Head of caudate nucleus (tissue), 42 donors: ENCODE results near the gene NUP50.

ENCODE experiments used
- DNase-seq, 42 donors: peaks; one replicate each; pipeline versions ENCODE4 v3.0.0 to v3.0.0-alpha.2; 2020 to 2021; ENCODE audit warnings: mixed read lengths in 7 of 42
- intact Hi-C: fragments of 100-400 bp; cut with DNase I; formaldehyde crosslinking; loops from one replicate; pipeline ENCODE4 v1.15.0; 2022

The NUP50 gene, protein sequence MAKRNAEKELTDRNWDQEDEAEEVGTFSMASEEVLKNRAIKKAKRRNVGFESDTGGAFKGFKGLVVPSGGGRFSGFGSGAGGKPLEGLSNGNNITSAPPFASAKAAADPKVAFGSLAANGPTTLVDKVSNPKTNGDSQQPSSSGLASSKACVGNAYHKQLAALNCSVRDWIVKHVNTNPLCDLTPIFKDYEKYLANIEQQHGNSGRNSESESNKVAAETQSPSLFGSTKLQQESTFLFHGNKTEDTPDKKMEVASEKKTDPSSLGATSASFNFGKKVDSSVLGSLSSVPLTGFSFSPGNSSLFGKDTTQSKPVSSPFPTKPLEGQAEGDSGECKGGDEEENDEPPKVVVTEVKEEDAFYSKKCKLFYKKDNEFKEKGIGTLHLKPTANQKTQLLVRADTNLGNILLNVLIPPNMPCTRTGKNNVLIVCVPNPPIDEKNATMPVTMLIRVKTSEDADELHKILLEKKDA

GRCh38 chr22:45163451-45164269 is at the start of gene NUP50:
TSS of gene NUP50 (plus strand) at chr22:45163925. CDS start at chr22:45168178, 4,253 bp downstream.
- intact Hi-C loops: no loop called here

GRCh38 chr22:45120440-45120839 is 43.3 kb upstream of the NUP50 start:
- DNase-seq: no peak
- intact Hi-C loops: no loop called here

More at GRCh38 chr22:45163451-45164269, at the start of gene NUP50:
- DNase-seq: peak; percentile 73 to 97 (median 92)

- no peak for DNase-seq
- intact Hi-C loops: no loop called here
Observed at GRCh38 chr22:45120931-45121330, 42.8 kb upstream of the NUP50 start.

GRCh38 chr22:45124176-45124847 is 39.4 kb upstream of the NUP50 start:
- intact Hi-C loops: no loop called here
- no peak for DNase-seq

GRCh38 chr22:45125188-45125587 is 38.5 kb upstream of the NUP50 start:
- peak in 1 of 42 donors; percentile 4 for DNase-seq
- intact Hi-C loops: no loop called here

DNA sequence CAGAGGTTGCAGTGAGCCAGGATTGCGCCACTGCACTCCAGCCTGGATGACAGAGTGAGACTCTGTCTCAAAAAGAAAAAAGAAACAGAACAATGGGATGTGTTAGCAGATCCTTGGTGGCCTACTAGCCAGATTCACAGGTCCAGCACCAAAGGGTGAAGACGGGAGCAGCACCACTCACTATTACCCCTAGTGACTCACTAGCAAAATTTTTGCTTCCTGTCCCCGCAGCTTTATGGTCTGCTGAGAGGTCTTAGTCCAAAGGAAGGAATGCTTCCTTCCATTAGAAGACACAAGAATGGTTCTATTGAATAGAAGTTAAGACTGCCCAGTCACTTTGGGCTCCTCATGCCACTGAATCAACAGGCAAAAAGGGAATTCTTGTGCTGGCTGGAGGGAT is 35.9 kb upstream of the NUP50 start:
- DNase-seq: no peak
- intact Hi-C loops: no loop called here

DNA sequence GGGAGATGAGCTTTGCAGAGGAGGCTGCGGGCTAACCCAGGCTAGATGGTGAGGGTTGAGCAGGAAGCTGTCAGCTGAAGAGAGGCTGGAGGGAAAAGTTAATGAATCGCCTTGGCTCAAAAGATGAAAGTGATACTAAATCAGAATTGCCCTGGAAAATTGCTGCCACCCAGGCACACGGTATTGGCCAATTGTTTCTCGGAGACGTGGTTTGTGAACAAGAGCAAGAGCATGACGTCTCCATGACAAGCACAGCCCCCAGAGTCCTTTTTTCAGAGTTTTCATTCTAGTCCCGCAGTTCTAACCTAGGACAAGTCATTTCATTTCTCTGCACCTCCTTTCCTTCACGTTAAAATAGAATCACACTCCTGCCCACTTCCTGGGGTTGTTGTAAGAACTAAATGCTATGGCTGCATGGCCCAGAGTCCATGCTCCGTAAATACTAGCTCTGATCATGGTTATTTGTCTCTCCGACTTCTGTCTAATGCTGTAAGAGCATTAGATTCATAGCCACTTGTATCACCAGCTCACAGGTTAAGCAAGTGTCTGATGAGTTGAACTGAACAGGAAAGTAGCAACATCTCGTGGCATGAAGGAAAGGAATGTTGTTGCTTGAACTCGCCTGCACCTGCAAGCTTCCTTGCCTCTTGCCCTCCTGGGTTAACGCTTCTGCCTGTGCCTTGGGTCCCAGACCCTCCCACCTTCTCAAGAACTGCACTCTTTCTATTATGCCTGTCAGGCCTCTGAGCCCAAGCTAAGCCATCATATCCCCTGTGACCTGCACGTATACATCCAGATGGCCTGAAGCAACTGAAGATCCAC is 33.8 kb upstream of the NUP50 start:
- peak in 1 of 42 donors; percentile 6 for DNase-seq
- intact Hi-C loops: no loop called here

- intact Hi-C loops: no loop called here
- DNase-seq: no peak
Observed at GRCh38 chr22:45130891-45131290, 32.8 kb upstream of the NUP50 start.

DNA sequence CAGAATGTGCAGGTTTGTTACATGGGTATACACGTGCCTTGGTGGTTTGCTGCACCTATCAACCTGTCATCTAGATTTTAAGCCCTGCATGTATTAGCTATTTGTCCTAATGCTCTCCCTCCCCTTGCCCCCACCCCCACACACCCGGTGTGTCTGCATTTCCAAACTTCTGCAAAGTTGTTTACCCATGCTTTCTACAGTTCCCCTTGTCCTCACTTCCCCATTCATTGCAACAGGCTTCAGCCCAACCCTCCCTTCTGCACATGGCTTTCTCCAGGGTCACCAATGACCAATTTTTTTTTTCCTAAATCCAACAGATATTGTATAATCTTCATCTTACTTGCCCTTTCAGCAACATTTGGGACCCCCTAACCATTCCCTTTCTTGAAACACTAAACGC is 32.0 kb upstream of the NUP50 start:
- intact Hi-C loops: no loop called here
- DNase-seq: peak in 17 of 42 donors; percentile 7 to 48 (median 22)

GRCh38 chr22:45134313-45134712 is 29.4 kb upstream of the NUP50 start:
- DNase-seq: no peak
- intact Hi-C loops: no loop called here

DNA sequence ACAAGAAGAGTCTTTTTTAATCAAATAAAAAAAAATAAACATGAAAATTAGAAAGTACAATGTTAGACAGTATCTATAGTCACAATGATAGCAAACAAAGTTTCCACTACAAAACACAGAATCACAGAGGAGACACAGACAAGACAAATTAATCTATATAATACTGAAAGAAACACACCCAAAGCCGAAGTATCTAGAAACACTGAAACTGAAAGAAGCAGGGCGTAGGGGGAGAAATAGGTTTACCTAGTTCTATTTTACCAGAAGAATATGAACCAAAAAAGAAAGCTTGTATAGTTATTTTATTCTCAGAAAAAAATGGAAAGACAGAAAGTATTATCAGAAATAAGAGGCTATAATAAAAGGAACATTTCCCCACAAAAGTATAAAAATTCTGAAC is 27.1 kb upstream of the NUP50 start:
- no peak for DNase-seq
- intact Hi-C loops: no loop called here

DNA sequence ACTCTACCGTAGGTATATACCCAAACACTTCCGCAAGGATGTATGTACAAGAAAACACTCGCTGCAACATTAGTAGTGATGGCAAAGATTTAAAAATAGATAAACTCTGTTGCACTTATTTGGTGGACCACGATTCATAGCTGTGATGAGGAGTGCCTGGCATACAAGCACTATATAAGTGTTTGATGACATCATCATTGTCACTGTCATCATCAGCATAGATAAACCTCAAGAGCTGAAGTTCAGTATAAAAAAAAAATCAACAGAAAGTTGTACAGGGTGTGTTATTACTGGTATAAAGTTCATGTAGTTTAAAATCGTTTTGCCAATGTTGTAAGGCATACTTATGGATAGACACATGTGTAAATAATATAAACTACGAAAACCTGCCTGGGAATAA is 24.0 kb upstream of the NUP50 start:
- no peak for DNase-seq
- intact Hi-C loops: no loop called here

- DNase-seq: no peak
- intact Hi-C loops: no loop called here
Observed at GRCh38 chr22:45142376-45142775, 21.3 kb upstream of the NUP50 start.

- no peak for DNase-seq
- intact Hi-C loops: no loop called here
Observed at GRCh38 chr22:45144916-45145315, 18.8 kb upstream of the NUP50 start.

DNA sequence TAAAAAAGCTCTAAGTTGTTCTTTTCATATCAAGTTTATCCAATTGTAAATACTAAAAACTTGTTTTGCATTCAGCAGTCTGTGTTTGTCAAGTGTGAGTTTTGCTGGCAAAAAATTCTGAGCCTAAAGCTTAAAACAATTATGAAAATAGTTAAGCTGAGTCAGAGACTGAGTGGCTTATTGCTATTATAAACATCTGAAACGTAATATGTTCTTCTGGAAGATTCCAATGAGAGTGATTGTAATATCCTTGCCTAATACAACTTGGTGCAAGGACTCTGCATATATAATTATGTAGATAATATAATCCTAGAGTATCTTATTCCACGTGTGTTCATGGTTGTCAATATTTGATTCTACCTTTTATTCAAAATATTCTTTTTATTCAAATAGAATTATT is 14.1 kb upstream of the NUP50 start:
- intact Hi-C loops: no loop called here
- DNase-seq: no peak

GRCh38 chr22:45150139-45150538 is 13.6 kb upstream of the NUP50 start:
- intact Hi-C loops: no loop called here
- DNase-seq: no peak

DNA sequence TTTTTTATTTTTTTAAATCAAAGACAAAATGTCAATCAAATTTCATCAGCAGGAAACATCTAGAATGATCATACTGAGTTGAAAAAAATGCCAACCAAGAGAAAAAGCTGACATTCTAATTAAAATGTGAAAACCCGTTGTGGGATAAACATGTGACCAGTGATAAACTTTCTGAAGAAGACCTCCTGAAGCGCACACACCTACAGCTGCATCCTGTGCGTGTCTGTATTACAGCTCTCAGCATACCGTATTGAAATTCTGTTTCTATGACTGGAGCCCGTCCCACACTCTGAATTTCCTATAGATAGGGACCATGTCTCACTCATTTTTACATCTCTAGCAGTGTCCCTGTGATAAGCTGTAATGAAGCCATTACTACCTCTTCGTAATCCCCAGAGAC is 12.2 kb upstream of the NUP50 start:
- intact Hi-C loops: no loop called here
- no peak for DNase-seq

- intact Hi-C loops: no loop called here
- DNase-seq: no peak
Observed at GRCh38 chr22:45154383-45154782, 9.3 kb upstream of the NUP50 start.
